ENCODE results near the gene KISS1R.

The KISS1R gene

GRCh38 chr19:879711-880438 lies 37.3 kb upstream of the KISS1R start:
- no CpG with 5 or more reads among the region's 37 CpGs for WGBS (ENCODE audit: extremely low coverage, insufficient coverage, low lambda C conversion rate)
- Histone ChIP-seq H3K79me1 (ENCODE audit: low read length) (no peaks in the 10 kb centered on the region), H3K79me2 (ENCODE audit: control insufficient read depth, insufficient read depth, low read length) (no peaks in the 10 kb centered on the region), H3K23ac (ENCODE audit: low read length) (no peak overlapping the region), H2BK15ac (replicated peaks; ENCODE audit: low read depth) (no peak overlapping the region), H3K4me1 (ENCODE audit: control insufficient read depth, low read depth, low read length) (no peaks in the 10 kb centered on the region), H3K27ac (ENCODE audit: low read depth, low read length) (no peak overlapping the region), H3K4me3 (ENCODE audit: low read length) (no peak overlapping the region), H3K4ac (ENCODE audit: low read depth, low read length) (no peak overlapping the region), H2AK5ac (ENCODE audit: low read length) (no peak overlapping the region), H3K9ac (ENCODE audit: low read length) (no peak overlapping the region), H4K5ac (ENCODE audit: low read length) (no peak overlapping the region), H3K18ac (ENCODE audit: low read length) (no peak overlapping the region), H3K56ac (ENCODE audit: low read length) (no peak overlapping the region), H2BK120ac (ENCODE audit: low read depth, low read length) (no peak overlapping the region), H3K4me2 (ENCODE audit: low read length) (no peak overlapping the region), H3K36me3 (ENCODE audit: control insufficient read depth, insufficient read depth, low read length) (peaks cover 1% of the 10 kb centered on the region), H2BK5ac (ENCODE audit: low read length) (no peak overlapping the region), H3K27me3 (ENCODE audit: insufficient read depth, low read length, poor library complexity) (no peaks in the 10 kb centered on the region), H4K8ac (ENCODE audit: low read depth, low read length) (no peak overlapping the region)
- no peak for DNase-seq

- no CpG with 5 or more reads among the region's 34 CpGs for WGBS (ENCODE audit: extremely low coverage, insufficient coverage, low lambda C conversion rate)
- DNase-seq = no peak
- no peaks in the 10 kb centered on the region for H3K79me1 ChIP-seq (ENCODE audit: low read length)
- H2BK15ac ChIP-seq (replicated peaks; ENCODE audit: low read depth) = no peak overlapping the region
- H3K27ac ChIP-seq (ENCODE audit: low read depth, low read length) = no peak overlapping the region
- H3K4me3 ChIP-seq (ENCODE audit: low read length) = no peak overlapping the region
- no peaks in the 10 kb centered on the region for H3K79me2 ChIP-seq (ENCODE audit: control insufficient read depth, insufficient read depth, low read length)
- H3K18ac ChIP-seq (ENCODE audit: low read length) = no peak overlapping the region
- H4K8ac ChIP-seq (ENCODE audit: low read depth, low read length) = no peak overlapping the region
- no peak overlapping the region for H3K4ac ChIP-seq (ENCODE audit: low read depth, low read length)
- no peak overlapping the region for H2AK5ac ChIP-seq (ENCODE audit: low read length)
- H3K4me1 ChIP-seq (ENCODE audit: control insufficient read depth, low read depth, low read length) = no peaks in the 10 kb centered on the region
- H3K4me2 ChIP-seq (ENCODE audit: low read length) = no peak overlapping the region
- H4K5ac ChIP-seq (ENCODE audit: low read length) = no peak overlapping the region
- no peaks in the 10 kb centered on the region for H3K27me3 ChIP-seq (ENCODE audit: insufficient read depth, low read length, poor library complexity)
- no peak overlapping the region for H2BK120ac ChIP-seq (ENCODE audit: low read depth, low read length)
- H3K56ac ChIP-seq (ENCODE audit: low read length) = no peak overlapping the region
- H3K9ac ChIP-seq (ENCODE audit: low read length) = no peak overlapping the region
- no peak overlapping the region for H3K23ac ChIP-seq (ENCODE audit: low read length)
- no peak overlapping the region for H2BK5ac ChIP-seq (ENCODE audit: low read length)
- peaks cover 3% of the 10 kb centered on the region for H3K36me3 ChIP-seq (ENCODE audit: control insufficient read depth, insufficient read depth, low read length)
Observed at GRCh38 chr19:881385-882071, 35.6 kb upstream of the KISS1R start.

- H2BK120ac ChIP-seq (ENCODE audit: low read depth, low read length) = no peak overlapping the region
- H2BK5ac ChIP-seq (ENCODE audit: low read length) = no peak overlapping the region
- no peaks in the 10 kb centered on the region for H3K79me1 ChIP-seq (ENCODE audit: low read length)
- H4K8ac ChIP-seq (ENCODE audit: low read depth, low read length) = no peak overlapping the region
- no peak overlapping the region for H3K18ac ChIP-seq (ENCODE audit: low read length)
- H3K23ac ChIP-seq (ENCODE audit: low read length) = no peak overlapping the region
- peaks cover 3% of the 10 kb centered on the region for H3K36me3 ChIP-seq (ENCODE audit: control insufficient read depth, insufficient read depth, low read length)
- H2BK15ac ChIP-seq (replicated peaks; ENCODE audit: low read depth) = no peak overlapping the region
- no CpG with 5 or more reads among the region's 30 CpGs for WGBS (ENCODE audit: extremely low coverage, insufficient coverage, low lambda C conversion rate)
- no peak overlapping the region for H2AK5ac ChIP-seq (ENCODE audit: low read length)
- H3K56ac ChIP-seq (ENCODE audit: low read length) = no peak overlapping the region
- H3K9ac ChIP-seq (ENCODE audit: low read length) = no peak overlapping the region
- H3K27ac ChIP-seq (ENCODE audit: low read depth, low read length) = no peak overlapping the region
- no peak overlapping the region for H3K4me2 ChIP-seq (ENCODE audit: low read length)
- no peaks in the 10 kb centered on the region for H3K4me1 ChIP-seq (ENCODE audit: control insufficient read depth, low read depth, low read length)
- H3K27me3 ChIP-seq (ENCODE audit: insufficient read depth, low read length, poor library complexity) = no peaks in the 10 kb centered on the region
- H3K4me3 ChIP-seq (ENCODE audit: low read length) = no peak overlapping the region
- no peaks in the 10 kb centered on the region for H3K79me2 ChIP-seq (ENCODE audit: control insufficient read depth, insufficient read depth, low read length)
- no peak overlapping the region for H4K5ac ChIP-seq (ENCODE audit: low read length)
- no peak overlapping the region for H3K4ac ChIP-seq (ENCODE audit: low read depth, low read length)
- no peak for DNase-seq
Observed at GRCh38 chr19:882871-883497, 34.1 kb upstream of the KISS1R start.

DNA sequence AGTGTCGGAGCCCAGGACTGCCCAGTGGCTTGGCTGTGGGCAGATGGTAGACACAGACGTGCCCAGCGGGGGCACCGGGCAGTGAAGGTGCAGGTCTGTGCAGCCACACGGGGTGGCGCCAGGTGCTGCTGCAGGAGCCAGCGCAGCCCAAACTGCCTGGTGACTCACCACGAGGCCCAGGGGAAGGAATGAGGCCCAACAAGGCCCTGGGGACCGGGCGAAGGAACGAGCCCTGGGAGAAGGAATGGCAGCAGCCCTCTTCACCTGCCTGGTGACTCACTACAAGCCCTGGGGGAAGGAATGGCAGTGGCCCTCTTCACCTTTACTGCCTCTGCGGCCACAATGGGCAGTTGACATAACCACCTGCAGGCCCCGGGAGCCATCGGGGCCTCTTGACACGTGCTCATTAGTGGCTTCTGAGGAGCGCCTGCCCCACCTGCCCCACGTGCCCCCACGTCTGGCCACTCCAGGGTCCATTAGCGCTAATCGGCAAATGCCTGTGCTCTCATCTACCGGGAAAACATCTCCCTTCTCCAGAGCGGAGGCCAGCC lies 33.4 kb upstream of the KISS1R start:
- no peaks in the 10 kb centered on the region for H3K79me2 ChIP-seq (ENCODE audit: control insufficient read depth, insufficient read depth, low read length)
- H2BK5ac ChIP-seq (ENCODE audit: low read length) = no peak overlapping the region
- no peak overlapping the region for H3K27ac ChIP-seq (ENCODE audit: low read depth, low read length)
- H3K4ac ChIP-seq (ENCODE audit: low read depth, low read length) = no peak overlapping the region
- no peak overlapping the region for H3K4me3 ChIP-seq (ENCODE audit: low read length)
- H4K8ac ChIP-seq (ENCODE audit: low read depth, low read length) = no peak overlapping the region
- H2BK120ac ChIP-seq (ENCODE audit: low read depth, low read length) = no peak overlapping the region
- no peak overlapping the region for H3K9ac ChIP-seq (ENCODE audit: low read length)
- no peaks in the 10 kb centered on the region for H3K79me1 ChIP-seq (ENCODE audit: low read length)
- no peak overlapping the region for H3K56ac ChIP-seq (ENCODE audit: low read length)
- H3K18ac ChIP-seq (ENCODE audit: low read length) = no peak overlapping the region
- H3K4me1 ChIP-seq (ENCODE audit: control insufficient read depth, low read depth, low read length) = no peaks in the 10 kb centered on the region
- DNase-seq = peak; percentile 82
- H3K27me3 ChIP-seq (ENCODE audit: insufficient read depth, low read length, poor library complexity) = no peaks in the 10 kb centered on the region
- no peak overlapping the region for H3K23ac ChIP-seq (ENCODE audit: low read length)
- H4K5ac ChIP-seq (ENCODE audit: low read length) = no peak overlapping the region
- no peak overlapping the region for H2BK15ac ChIP-seq (replicated peaks; ENCODE audit: low read depth)
- peaks cover 3% of the 10 kb centered on the region for H3K36me3 ChIP-seq (ENCODE audit: control insufficient read depth, insufficient read depth, low read length)
- H3K4me2 ChIP-seq (ENCODE audit: low read length) = no peak overlapping the region
- WGBS (ENCODE audit: extremely low coverage, insufficient coverage, low lambda C conversion rate) = no CpG with 5 or more reads among the region's 22 CpGs
- no peak overlapping the region for H2AK5ac ChIP-seq (ENCODE audit: low read length)

DNA sequence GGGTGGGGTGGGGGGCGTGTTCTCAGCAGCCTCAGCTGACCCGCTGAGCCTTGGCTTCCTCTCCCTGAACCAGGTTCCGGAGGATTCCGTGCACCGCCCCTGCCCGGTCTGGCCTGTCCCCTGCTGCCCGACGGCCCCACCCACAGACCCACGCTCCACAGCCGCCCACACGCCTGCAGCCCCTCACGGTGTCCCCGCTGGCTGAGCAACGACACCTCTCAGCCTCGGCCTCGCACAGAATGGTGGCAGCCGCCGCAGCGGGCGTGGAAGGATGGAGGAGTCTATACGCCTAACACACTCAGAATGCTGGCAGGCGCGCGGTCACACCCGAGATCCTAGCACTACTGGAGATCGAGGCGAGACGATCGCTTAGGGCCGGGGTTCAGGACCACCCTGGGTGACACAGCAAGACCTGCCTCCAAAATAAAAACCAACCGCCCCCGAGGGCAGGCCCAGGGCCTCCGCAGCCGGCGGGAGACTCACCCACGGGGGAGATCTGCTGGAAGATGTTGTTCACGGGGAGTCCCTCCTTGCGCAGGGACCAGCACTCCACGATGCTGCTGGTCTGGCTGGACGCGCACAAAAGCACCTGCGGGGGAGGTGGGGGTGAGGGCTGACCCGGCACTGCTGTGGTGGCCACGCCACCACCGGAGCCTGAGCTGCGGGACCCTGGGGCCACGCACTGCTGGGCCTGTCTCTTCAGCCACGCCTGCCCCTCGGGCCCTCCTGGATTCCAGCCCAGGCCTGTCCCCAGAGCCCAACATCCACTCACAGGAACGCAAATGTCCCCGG lies 32.5 kb upstream of the KISS1R start:
- Histone ChIP-seq H3K4me3 (ENCODE audit: low read length) (no peak overlapping the region), H2BK15ac (replicated peaks; ENCODE audit: low read depth) (no peak overlapping the region), H3K18ac (ENCODE audit: low read length) (no peak overlapping the region), H3K36me3 (ENCODE audit: control insufficient read depth, insufficient read depth, low read length) (peaks cover 3% of the 10 kb centered on the region), H3K23ac (ENCODE audit: low read length) (no peak overlapping the region), H4K8ac (ENCODE audit: low read depth, low read length) (no peak overlapping the region), H2BK5ac (ENCODE audit: low read length) (no peak overlapping the region), H3K4ac (ENCODE audit: low read depth, low read length) (no peak overlapping the region), H3K4me2 (ENCODE audit: low read length) (no peak overlapping the region), H2BK120ac (ENCODE audit: low read depth, low read length) (no peak overlapping the region), H3K9ac (ENCODE audit: low read length) (no peak overlapping the region), H3K79me1 (ENCODE audit: low read length) (no peaks in the 10 kb centered on the region), H2AK5ac (ENCODE audit: low read length) (no peak overlapping the region), H3K79me2 (ENCODE audit: control insufficient read depth, insufficient read depth, low read length) (no peaks in the 10 kb centered on the region), H3K27ac (ENCODE audit: low read depth, low read length) (no peak overlapping the region), H3K27me3 (ENCODE audit: insufficient read depth, low read length, poor library complexity) (no peaks in the 10 kb centered on the region), H4K5ac (ENCODE audit: low read length) (no peak overlapping the region), H3K56ac (ENCODE audit: low read length) (no peak overlapping the region), H3K4me1 (ENCODE audit: control insufficient read depth, low read depth, low read length) (no peaks in the 10 kb centered on the region)
- no CpG with 5 or more reads among the region's 51 CpGs for whole genome bisulfite sequencing (ENCODE audit: extremely low coverage, insufficient coverage, low lambda C conversion rate)
- no peak for DNase-seq

Measured in mesendoderm (in vitro differentiated cells).